Endothelial cell of umbilical vein (primary cell): ENCODE measurements around the gene LENEP. TPM values are rescaled to one million over a fixed set of nuclear protein-coding genes. Genes with fewer than 3 reads are reported as not detected.

Source experiments
- BruUV-seq: library from RNA; stranded (reverse); fragments of 400-500 nt; replicated peaks from 2 replicates; lab custom pipeline; 2021; lab: Mats Ljungman, UMichigan
- CTCF ChIA-PET: fragments of 300-600, 350-600 bp; sonication (Branson Sonifier 250); formaldehyde crosslinking; loops from one replicate; lab custom pipeline; 2021; ENCODE audit warnings: antibody characterized with exemption, inconsistent platforms; lab: Charles Lee
- POLR2A ChIA-PET: fragments of 300-600, 350-600 bp; sonication (Branson Sonifier 250); formaldehyde crosslinking; loops from one replicate; lab custom pipeline; 2021; ENCODE audit warnings: antibody characterized with exemption, inconsistent platforms; lab: Charles Lee
- DNase-seq: peaks from one replicate; pipeline ENCODE4 v3.0.0-alpha.2; 2011; ENCODE audit warnings: low read depth, low spot score
- FAIRE-seq: peaks from 2 replicates; lab custom pipeline; 2011; peaks lifted over from hg19 to GRCh38; lab: Jason Lieb, UNC
- H2AFZ ChIP-seq: 2 replicates; pipeline ENCODE4 v1.6.0; 2012; ENCODE audit warnings: low read depth, low read length, control low read depth, inconsistent platforms
- H3K27ac ChIP-seq: 2 replicates; pipeline ENCODE4 v1.5.1; 2011; ENCODE audit warnings: low read depth, mild to moderate bottlenecking, control low read depth, low read length, moderate library complexity; ENCODE audit not compliant: insufficient read depth
- H3K27me3 ChIP-seq, 2 experiments: 2 replicates each; pipeline versions ENCODE4 v1.6.0 to v1.6.1; 2011; ENCODE audit warnings: low read length in 2 of 2, mixed read lengths in 1 of 2; ENCODE audit not compliant: control insufficient read depth in 2 of 2, insufficient read depth in 2 of 2
- H3K36me3 ChIP-seq, 2 experiments: 2 replicates in 1 of 2; 3 replicates in 1 of 2; pipeline ENCODE4 v1.5.1; 2011; ENCODE audit warnings: low read length in 2 of 2, mild to moderate bottlenecking in 1 of 2, moderate library complexity in 1 of 2; ENCODE audit not compliant: control insufficient read depth in 2 of 2, insufficient read depth in 2 of 2; ENCODE audit errors: extremely low read depth in 1 of 2
- H3K4me1 ChIP-seq: 3 replicates; pipeline ENCODE4 v1.5.1; 2011; ENCODE audit warnings: mild to moderate bottlenecking, low read length; ENCODE audit not compliant: control insufficient read depth, insufficient read depth; ENCODE audit errors: extremely low read depth
- H3K4me2 ChIP-seq: 2 replicates; pipeline ENCODE4 v1.6.1; 2011; ENCODE audit warnings: low read length, control low read depth, mixed read lengths; ENCODE audit not compliant: insufficient read depth
- H3K4me3 ChIP-seq, 3 experiments: fragments of 200-600 bp in 1 of 3; sonication (generic), shearing (Covaris generic) in 1 of 3; replicated peaks in 1 of 3; 2 replicates each; pipeline ENCODE4 v1.5.1; 2011 to 2016; ENCODE audit warnings: control low read depth in 3 of 3, low read length in 3 of 3, mild to moderate bottlenecking in 2 of 3, inconsistent platforms in 1 of 3, low read depth in 1 of 3, moderate library complexity in 1 of 3; ENCODE audit not compliant: insufficient read depth in 1 of 3
- H3K79me2 ChIP-seq: 2 replicates; pipeline ENCODE4 v1.6.0; 2012; ENCODE audit warnings: low read length, inconsistent platforms; ENCODE audit not compliant: control insufficient read depth, insufficient read depth
- H3K9ac ChIP-seq: replicated peaks from 2 replicates; pipeline ENCODE3; 2011; ENCODE audit warnings: low read length, control low read depth; ENCODE audit not compliant: insufficient read depth; ENCODE audit errors: extremely low read depth
- H3K9me1 ChIP-seq: replicated peaks from 3 replicates; pipeline ENCODE4 v1.6.0; 2011; ENCODE audit warnings: mild to moderate bottlenecking, low read length; ENCODE audit not compliant: control insufficient read depth, insufficient read depth; ENCODE audit errors: extremely low read depth
- H3K9me3 ChIP-seq: replicated peaks from 2 replicates; pipeline ENCODE4 v1.5.1; 2012; ENCODE audit warnings: low read length, inconsistent platforms; ENCODE audit not compliant: control insufficient read depth, insufficient read depth
- H4K20me1 ChIP-seq: replicated peaks from 2 replicates; pipeline ENCODE3; 2011; ENCODE audit warnings: mild to moderate bottlenecking, low read length; ENCODE audit not compliant: control insufficient read depth, insufficient read depth; ENCODE audit errors: extremely low read depth
- EZH2 ChIP-seq: IDR thresholded peaks from 2 replicates; pipeline ENCODE4 v1.6.1; 2012; ENCODE audit warnings: borderline replicate concordance, low read depth, mild to moderate bottlenecking, moderate library complexity, low read length, inconsistent platforms; ENCODE audit not compliant: severe bottlenecking
- FOS ChIP-seq: IDR thresholded peaks from 2 replicates; pipeline ENCODE4 v1.6.1; 2011; ENCODE audit warnings: mild to moderate bottlenecking, low read length, moderate library complexity, borderline replicate concordance; ENCODE audit not compliant: insufficient read depth
- GATA2 ChIP-seq: IDR thresholded peaks from 2 replicates; pipeline ENCODE4 v1.7.0; 2011; ENCODE audit warnings: low read depth, mild to moderate bottlenecking, moderate library complexity, mixed read lengths, low read length; ENCODE audit not compliant: insufficient read length, insufficient read depth
- JUN ChIP-seq: IDR thresholded peaks from 2 replicates; pipeline ENCODE4 v1.6.1; 2011; ENCODE audit warnings: borderline replicate concordance, low read depth; ENCODE audit not compliant: insufficient read length, insufficient read depth
- MYC ChIP-seq: IDR thresholded peaks from one replicate; pipeline ENCODE4 v1.6.1; 2011; ENCODE audit warnings: mild to moderate bottlenecking, low read depth, low read length
- POLR2A ChIP-seq: IDR thresholded peaks from 2 replicates; pipeline ENCODE4 v1.6.1; 2012; ENCODE audit warnings: low read depth, mild to moderate bottlenecking, control low read depth, low read length
- POLR2AphosphoS5 ChIP-seq: IDR thresholded peaks from 2 replicates; pipeline ENCODE4 v1.6.1; 2012; ENCODE audit warnings: low read depth, mild to moderate bottlenecking, control low read depth, low read length, moderate library complexity; ENCODE audit not compliant: insufficient read depth
- dilution Hi-C: fragments of 300-500 bp; cut with MboI; formaldehyde crosslinking; loops from one replicate; pipeline ENCODE4 v1.15.0; 2019; ENCODE audit warnings: low sequenced_read_pairs; ENCODE audit not compliant: extremely low pct_ligation_motif_present
- intact Hi-C: fragments of 100-400 bp; cut with micrococcal nuclease; formaldehyde crosslinking; loops from one replicate; pipeline ENCODE4 v1.10.0; 2022
- polyA plus RNA-seq, 4 experiments: library from polyadenylated mRNA; depleted of rRNA in 3 of 4; stranded (reverse) in 3 of 4; unstranded in 1 of 4; fragments of >200 nt; gene quantifications; 2 replicates each; pipeline versions ENCODE4 v1.2.1 to v1.2.3, GENCODE V29; 2011 to 2012; ENCODE audit warnings: missing spikeins in 1 of 4
- total RNA-seq: library from RNA; stranded (reverse); gene quantifications from 2 replicates; pipeline ENCODE4 v1.2.3, GENCODE V29; 2021
- TF ChIP-seq, protein P1 (sequence below), 2 donors: IDR thresholded peaks; 1 replicate in 1 of 2; 2 replicates in 1 of 2; pipeline ENCODE4 v1.5.1; 2011; ENCODE audit warnings: low read length in 2 of 2, mild to moderate bottlenecking in 2 of 2, moderate library complexity in 2 of 2, control low read depth in 1 of 2, inconsistent platforms in 1 of 2, low read depth in 1 of 2; ENCODE audit not compliant: insufficient read depth in 1 of 2; ENCODE audit errors: extremely low read depth in 1 of 2
- TF ChIP-seq, protein P2 (sequence below): IDR thresholded peaks from 2 replicates; pipeline ENCODE4 v1.6.1; 2011; ENCODE audit not compliant: insufficient read depth, insufficient read length

Gene LENEP
- total and polyA plus RNA-seq, 2 donors (not counting 3 experiments of a cell fraction or from before 2014, with no cell fraction given) = 0.64 TPM; not detected in 1

DNA sequence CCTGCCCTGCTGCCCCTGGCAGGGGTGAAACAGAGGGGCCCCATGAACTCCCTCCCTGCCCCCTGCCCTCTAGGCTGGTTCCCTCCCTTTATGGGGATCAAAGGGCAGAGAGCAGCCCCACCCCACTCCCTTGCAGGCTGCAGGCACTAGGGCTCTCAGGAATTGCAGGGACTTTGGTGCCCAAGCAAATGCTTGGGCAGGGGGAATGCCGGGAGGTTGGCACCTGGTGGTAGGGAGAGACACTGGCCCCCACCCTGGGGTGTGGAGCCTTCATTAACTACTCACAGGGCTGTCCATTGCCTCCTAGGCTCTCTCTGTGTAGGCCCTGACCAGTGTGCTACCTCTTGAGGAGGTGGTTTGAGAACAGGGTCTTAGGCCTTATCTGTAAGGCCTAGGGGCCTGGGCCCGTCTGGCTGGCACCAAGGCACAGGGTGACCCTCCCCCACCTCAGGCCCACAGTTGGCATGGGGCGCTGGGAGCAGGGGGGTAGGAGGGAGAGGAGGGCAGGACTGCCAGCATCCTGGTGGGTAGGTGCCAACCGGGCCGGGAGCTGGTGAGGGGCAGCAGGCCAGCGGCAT, 14.0 kb downstream of the LENEP start:
- H3K79me2 ChIP-seq = peaks cover 16% of the 10 kb centered on the region
- H3K36me3 ChIP-seq = no peaks in the 10 kb centered on the region

More for the DNA sequence above, 14.0 kb downstream of the LENEP start:
- Histone ChIP-seq H3K9me1 (no peaks in the 10 kb centered on the region), H3K4me1 (peaks cover 12% of the 10 kb centered on the region), H3K9ac (no peak overlapping the region), H3K27me3 (no peaks in the 10 kb centered on the region), H3K4me3 (no peak overlapping the region), H3K4me2 (no peak overlapping the region), H3K9me3 (no peaks in the 10 kb centered on the region), H3K27ac (no peak overlapping the region), H2AFZ (no peak overlapping the region), H4K20me1 (no peaks in the 10 kb centered on the region)
- intact Hi-C loops = no loop called here
- BruUV-seq = no TSS peak
- FAIRE-seq (no peak), DNase-seq (no peak)
- dilution Hi-C loops = no loop called here
- POLR2A ChIA-PET = no interaction called here
- TF ChIP-seq, protein P1, sequence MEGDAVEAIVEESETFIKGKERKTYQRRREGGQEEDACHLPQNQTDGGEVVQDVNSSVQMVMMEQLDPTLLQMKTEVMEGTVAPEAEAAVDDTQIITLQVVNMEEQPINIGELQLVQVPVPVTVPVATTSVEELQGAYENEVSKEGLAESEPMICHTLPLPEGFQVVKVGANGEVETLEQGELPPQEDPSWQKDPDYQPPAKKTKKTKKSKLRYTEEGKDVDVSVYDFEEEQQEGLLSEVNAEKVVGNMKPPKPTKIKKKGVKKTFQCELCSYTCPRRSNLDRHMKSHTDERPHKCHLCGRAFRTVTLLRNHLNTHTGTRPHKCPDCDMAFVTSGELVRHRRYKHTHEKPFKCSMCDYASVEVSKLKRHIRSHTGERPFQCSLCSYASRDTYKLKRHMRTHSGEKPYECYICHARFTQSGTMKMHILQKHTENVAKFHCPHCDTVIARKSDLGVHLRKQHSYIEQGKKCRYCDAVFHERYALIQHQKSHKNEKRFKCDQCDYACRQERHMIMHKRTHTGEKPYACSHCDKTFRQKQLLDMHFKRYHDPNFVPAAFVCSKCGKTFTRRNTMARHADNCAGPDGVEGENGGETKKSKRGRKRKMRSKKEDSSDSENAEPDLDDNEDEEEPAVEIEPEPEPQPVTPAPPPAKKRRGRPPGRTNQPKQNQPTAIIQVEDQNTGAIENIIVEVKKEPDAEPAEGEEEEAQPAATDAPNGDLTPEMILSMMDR (IDR thresholded peaks at IDR 0.05; ENCODE audit: extremely low read depth in 1 of 2, insufficient read depth in 1 of 2, low read depth in 1 of 2, low read length in 2 of 2) = no peak
- TF ChIP-seq MYC (no peak), POLR2AphosphoS5 (no peak), GATA2 (no peak), JUN (no peak), POLR2A (no peak), EZH2 (no peak), FOS (no peak)
- TF ChIP-seq, protein P2, sequence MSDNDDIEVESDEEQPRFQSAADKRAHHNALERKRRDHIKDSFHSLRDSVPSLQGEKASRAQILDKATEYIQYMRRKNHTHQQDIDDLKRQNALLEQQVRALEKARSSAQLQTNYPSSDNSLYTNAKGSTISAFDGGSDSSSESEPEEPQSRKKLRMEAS = no peak
- CTCF ChIA-PET = interaction anchor here (0.6 to 4.3 kb wide), 4 partner anchors 10 to 78 kb away, joined by 3 to 40 read pairs (median 5); no protein-coding TSS in a partner anchor
